Liver (tissue), 2 donors: ENCODE data around the gene CD6.

ENCODE experiments used
- CTCF ChIP-seq: fragments of 150-350 bp; IDR thresholded peaks from 2 replicates; pipeline ENCODE4 v1.5.1; 2017; ENCODE audit warnings: improper control_type of control experiment, low read depth, low read length; ENCODE audit not compliant: missing input control
- MAX ChIP-seq: IDR thresholded peaks from 2 replicates; pipeline ENCODE4 v1.6.1; 2016; ENCODE audit warnings: antibody characterized with exemption
- REST ChIP-seq: IDR thresholded peaks from 2 replicates; pipeline ENCODE4 v1.6.1; 2016; ENCODE audit warnings: antibody characterized with exemption, mild to moderate bottlenecking
- donor health status: healthy.

- TF ChIP-seq MAX = no peak
- no peak for TF ChIP-seq CTCF
- no peak for TF ChIP-seq REST
Observed at GRCh38 chr11:60921777-60922335, 49.6 kb upstream of the CD6 start.
